Kasumi-1 (cell line): ENCODE measurements around the gene PCCA.

Source experiments
- DNase-seq, 2 experiments: peaks; one replicate each; lab custom pipeline; 2025; lab: John Stamatoyannopoulos, UW

Gene PCCA

DNA sequence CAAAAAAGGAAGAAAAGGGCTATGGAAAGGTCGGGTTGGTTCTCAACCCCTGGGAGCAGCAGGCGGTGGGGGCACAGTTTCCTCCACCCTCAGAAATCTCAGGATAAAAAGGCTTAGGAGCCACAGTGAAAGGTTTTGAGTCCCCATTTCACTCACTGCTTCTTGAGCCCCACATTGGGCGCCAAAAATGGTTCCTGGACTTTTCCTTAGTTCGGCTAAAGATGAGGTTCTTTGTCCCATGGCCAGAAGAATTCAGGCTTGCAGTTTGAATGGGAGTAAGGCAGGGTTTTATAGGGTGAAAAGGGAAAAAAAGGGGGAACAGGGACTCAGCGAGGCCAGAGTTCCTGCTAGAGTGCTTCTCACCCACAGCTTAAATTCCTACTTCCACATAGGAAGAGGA, 320.2 kb downstream of the PCCA start:
- no peak for DNase-seq

GRCh38 chr13:100423375-100423774, 334.5 kb downstream of the PCCA start:
- no peak for DNase-seq

- DNase-seq: no peak
These were observed 340.1 kb downstream of the PCCA start for GRCh38 chr13:100428986-100429385.

- no peak for DNase-seq
These were observed 343.7 kb downstream of the PCCA start for GRCh38 chr13:100432611-100433010.

- no peak for DNase-seq
These were observed 344.6 kb downstream of the PCCA start for GRCh38 chr13:100433475-100433874.

- DNase-seq: no peak
These were observed 345.3 kb downstream of the PCCA start for GRCh38 chr13:100434010-100434763.

DNA sequence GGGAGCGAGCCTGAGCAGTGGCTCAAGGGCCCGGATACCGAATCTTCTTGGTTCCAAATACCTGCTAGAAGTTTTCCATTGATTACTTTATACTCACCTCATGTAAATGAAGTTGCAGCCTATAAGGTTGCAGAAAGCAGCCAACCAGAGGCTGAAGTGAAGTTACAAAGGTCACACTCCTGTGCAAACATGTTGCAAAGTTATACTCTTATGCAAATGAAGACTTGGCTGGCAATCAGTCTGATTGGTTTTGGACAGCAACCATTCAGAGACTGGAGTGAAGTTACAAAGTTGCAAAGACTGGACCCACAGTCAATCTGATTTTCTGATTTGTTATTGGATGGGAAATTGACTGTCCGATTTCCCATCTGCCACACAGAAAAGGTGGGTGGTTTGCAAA, 347.2 kb downstream of the PCCA start:
- DNase-seq: no peak

DNA sequence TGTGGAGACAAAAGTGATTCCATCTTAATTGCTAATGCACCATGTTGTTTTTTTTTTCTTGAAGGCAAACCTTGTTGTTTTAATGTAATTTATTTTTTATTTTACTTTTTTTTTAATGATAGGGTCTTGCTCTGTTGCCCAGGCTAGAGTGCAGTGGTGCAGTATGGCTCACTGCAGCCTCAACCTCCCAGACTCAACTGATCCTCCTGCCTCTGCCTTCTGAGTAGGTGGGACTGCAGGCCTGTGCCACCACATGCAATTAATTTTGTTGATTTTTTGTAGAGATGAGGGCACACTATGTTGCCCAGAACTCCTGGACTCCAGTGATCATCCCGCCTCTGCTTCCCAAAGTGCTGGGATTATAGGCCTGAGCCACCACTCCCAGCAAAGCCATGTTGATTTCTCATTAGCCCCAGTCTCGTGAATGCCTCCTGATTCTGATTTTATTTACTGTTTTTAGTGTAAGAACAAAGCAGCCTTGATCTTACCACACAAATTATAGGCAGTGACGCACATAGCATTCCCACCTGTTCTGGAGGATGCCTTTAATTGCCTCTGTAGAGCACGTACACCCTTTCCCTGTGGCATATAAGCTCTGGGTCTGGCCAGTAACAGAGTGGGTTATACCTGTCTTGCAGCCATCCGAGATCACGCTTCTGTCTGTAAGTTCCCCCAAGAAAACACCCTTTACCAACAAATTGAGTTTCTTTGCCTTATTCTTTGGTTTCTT, 349.3 kb downstream of the PCCA start:
- DNase-seq: no peak

DNA sequence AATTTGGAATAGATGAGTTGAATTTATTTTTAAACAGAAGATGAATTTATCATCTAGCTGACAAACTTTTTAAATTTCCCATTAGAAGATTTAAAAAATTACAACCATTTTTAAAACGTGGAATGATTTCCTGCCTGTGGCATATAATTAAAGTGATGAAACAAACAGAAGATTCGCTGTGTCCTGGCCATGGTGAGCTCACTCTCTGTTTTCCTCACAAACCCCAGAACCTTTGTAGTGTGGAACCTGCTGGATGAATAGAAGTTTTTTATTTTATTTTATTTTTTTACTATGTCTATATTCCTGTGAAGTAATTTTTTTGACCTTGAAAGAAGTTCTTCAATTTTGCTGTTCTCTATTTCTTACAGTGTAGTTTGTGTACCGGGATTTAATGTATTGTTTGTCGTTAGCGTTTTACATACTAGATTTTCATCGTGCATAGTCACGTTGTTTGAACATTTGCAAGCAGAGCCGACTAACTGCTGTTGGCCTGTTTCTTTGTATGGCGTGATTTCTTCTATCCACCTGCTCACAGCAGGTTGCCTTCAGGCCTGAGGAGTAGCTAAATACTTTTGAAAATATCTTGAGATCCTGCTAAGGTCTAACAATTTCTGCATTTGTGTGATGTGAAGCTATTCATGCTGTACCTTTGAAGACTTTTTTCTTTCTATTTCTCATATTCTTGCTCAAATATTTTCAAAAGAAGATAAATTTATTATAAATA, 350.5 kb downstream of the PCCA start:
- no peak for DNase-seq

- no peak for DNase-seq
These were observed 352.0 kb downstream of the PCCA start for GRCh38 chr13:100440751-100441425.

- DNase-seq: no peak
These were observed 353.4 kb downstream of the PCCA start for GRCh38 chr13:100442095-100442832.

DNA sequence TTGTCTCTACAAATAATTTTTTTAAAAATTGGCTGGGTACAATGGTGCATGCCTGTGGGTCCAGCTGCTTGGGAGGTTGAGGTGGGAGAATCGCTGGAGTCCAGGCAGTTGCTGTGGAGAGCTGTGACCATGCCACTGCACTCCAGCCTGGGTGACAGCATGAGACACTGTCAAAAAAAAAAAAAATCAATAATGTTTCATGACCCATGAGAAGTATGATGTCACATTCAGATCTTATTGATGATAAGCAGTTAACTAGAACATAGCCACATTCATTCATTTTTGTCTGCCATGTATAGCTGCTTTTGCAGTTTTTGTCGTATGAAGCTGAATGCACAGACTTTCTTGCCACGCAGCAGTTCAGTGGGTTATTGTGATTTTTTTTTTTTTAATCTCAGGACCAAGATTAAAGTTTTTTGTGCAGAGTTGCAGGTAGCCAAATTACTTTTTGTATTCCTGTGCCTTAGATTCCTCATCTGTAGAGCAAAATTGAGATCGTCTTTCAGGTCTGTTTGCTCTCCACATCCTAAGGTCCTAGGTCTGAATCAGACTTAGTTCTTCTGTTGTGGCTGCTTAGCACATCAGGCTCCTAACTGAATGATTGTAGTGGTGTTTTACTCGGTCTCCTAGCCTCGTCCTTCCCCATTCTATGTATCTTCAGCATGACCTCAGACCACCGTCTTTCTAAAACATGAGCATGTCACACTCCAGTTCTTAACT, 354.5 kb downstream of the PCCA start:
- no peak for DNase-seq

DNA sequence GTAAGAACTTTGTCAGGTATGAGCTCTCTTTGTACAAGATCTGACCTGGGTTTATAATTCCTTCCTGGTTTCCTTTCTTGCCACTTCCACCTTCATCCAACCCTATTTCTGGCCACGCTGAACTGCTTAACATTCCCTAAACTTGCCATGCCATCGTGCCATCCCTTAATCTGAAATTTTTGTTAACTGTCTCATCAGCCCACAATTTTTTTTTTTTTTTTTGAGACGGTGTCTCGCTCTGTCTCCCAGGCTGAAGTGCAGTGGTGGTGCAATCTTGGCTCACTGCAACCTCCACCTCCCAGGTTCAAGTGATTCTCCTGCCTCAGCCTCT, 355.1 kb downstream of the PCCA start:
- DNase-seq: no peak

DNA sequence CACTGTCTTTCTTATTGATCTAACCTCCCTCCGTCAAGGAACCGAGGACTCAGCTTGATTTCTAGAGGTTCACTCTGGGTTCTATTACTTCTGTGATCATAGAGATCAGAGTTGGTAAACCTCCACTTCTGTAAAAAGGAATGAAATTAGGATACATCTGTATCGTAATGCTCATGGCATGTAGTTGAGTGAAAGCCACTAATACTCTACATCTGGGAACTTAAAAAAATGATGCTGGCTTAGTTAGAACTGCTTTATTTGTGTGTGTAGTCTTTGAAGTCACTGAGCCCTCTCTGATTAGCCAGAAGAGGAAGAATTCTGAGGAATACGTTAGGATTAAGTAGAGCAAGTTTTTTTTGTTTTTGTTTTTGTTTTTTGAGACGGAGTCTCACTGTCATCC, 358.9 kb downstream of the PCCA start:
- no peak for DNase-seq

- DNase-seq: no peak
These were observed 363.0 kb downstream of the PCCA start for GRCh38 chr13:100451923-100452322.

- DNase-seq: peak in 1 of 2 experiments; percentile 5
These were observed 366.0 kb downstream of the PCCA start for GRCh38 chr13:100454876-100455275.

DNA sequence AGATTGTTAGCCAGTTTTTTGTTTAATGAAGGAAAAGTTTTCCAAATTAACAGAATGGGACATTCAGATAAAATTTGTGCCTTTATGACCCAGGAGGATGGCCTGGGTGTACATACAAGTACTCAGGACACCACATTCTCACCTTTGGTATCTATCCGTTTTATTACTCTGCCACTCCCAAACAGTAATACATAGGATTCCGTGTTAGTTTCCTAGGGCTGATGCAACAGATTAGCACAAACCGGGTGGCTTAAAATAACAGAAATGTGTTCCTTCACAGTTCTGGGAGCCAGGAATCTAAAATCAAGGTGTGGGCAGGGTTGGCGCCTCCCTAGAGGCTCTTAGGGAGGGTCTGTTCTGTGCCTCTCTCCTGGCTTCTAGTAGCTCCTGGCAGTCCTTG, 369.8 kb downstream of the PCCA start:
- no peak for DNase-seq

DNA sequence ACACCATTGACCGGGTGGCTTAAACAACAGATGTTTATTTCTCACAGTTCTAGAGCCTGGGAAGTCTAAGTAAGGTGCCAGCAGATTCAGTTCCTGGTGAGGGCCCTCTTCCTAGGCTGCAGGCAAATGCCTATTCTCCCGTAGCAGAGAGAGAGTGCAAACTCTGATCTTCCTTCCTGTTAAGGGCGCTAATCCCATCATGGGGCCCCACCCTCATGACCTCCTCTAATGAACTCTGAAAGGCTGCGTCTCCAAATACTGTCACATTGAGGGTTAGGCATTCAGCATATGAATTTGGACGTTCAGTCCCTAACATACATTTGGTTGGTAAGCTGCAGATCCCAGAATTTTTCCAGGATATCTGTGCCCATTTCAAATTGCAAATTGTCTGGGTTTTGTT, 370.9 kb downstream of the PCCA start:
- DNase-seq: no peak

- DNase-seq: no peak
These were observed 371.4 kb downstream of the PCCA start for GRCh38 chr13:100460266-100460665.

DNA sequence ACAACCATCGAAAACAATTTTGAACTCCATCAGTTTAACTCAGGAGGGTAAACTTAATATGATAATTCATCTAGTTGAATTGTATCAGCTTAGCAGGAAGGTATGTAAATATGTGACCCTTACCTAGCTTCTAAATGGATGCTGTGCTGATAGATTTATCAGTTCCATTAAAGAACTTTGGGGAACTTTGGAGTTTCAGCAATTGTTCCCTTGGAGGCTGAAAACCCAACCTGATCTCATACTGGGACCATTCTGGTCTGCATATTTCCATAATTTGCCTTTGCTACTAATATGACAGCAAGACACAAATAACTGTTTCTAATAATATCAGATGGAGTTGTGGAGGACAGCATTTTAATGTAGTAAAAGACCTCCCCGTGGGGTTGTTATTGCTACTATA, 371.9 kb downstream of the PCCA start:
- DNase-seq: no peak
